IPS DF 6.9 (cell line): ENCODE results near the gene CCDC38.

Source experiments
- DNase-seq: peaks from one replicate; pipeline ENCODE4 v3.0.0-alpha.2; 2013; ENCODE audit warnings: low read depth, low spot score
- H3K27ac ChIP-seq: one replicate; pipeline ENCODE4 v1.5.1; 2013; ENCODE audit warnings: low read length, control low read depth
- H3K27me3 ChIP-seq: 2 replicates; pipeline ENCODE4 v1.6.1; 2013; ENCODE audit warnings: mild to moderate bottlenecking, low read length; ENCODE audit not compliant: control insufficient read depth, insufficient read depth
- H3K36me3 ChIP-seq: 2 replicates; pipeline ENCODE4 v1.6.1; 2013; ENCODE audit warnings: low read length; ENCODE audit not compliant: control insufficient read depth, insufficient read depth
- H3K4me1 ChIP-seq: 2 replicates; pipeline ENCODE4 v1.6.1; 2013; ENCODE audit warnings: low read length; ENCODE audit not compliant: control insufficient read depth, insufficient read depth
- H3K4me3 ChIP-seq: 2 replicates; pipeline ENCODE4 v1.5.1; 2013; ENCODE audit warnings: mild to moderate bottlenecking, low read length
- H3K9me3 ChIP-seq: 2 replicates; pipeline ENCODE4 v1.6.1; 2013; ENCODE audit warnings: low read length, inconsistent platforms; ENCODE audit not compliant: control insufficient read depth, insufficient read depth
- WGBS: extraction: QIAGEN DNeasy Blood & Tissue Kit; methylation state at CpG from one replicate; pipeline ENCODE4 v1.1.7; 2013; ENCODE audit warnings: mixed read lengths, missing lambda C conversion rate; ENCODE audit not compliant: insufficient read length, insufficient coverage; 5-methylcytosine and 5-hydroxymethylcytosine counted together

Gene CCDC38

DNA sequence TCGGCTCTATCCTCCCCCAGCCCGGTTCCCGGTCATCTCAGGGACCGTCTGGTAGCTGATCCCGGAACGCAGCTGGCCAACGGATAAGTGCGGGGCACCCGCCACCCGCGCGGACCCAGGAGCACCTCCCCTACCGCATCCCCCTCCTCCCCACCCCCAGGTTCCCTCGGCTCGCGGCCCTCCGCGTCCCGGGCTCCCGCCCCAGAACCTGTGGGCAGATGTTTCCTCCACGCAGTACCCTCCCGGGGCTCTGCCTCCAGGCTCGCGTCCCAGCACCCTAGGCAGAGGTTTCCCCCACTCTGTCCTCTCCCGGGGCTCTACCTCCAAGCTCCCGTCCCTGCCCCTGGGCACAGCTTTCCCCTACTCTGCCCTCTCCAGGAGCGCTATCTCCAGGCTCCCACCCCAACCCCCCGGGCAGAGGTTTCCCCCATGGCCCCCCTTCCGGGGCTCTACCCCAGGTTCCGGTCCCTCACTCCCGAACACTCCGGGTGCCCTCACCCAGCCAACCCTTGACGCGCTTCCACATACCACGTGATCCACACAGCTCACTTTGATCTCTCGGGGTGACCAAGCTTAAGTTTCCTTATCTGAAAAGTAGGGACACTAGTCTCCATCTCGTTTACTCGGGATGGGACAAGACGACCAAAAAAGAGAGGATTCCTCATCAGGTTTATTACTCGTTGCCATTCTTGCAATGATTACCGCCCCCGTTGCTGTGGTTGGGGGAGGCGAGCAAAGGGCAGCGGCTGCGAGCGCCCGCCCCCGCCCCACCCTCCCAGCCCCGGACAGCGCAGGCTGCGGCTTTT is at the start of gene CCDC38:
CCDC38 (minus strand) TSS at position 91 of the 806 bp plus-strand sequence. CDS start 6,105 bp downstream, outside the sequence.
- peaks cover 2% of the 10 kb centered on the region; the same call in 1 of the 2 replicates for H3K27me3 ChIP-seq
- DNase-seq = no peak
- no peak within 1 kb of the TSS for H3K27ac ChIP-seq
- no peaks in the 10 kb centered on the region for H3K4me1 ChIP-seq
- H3K9me3 ChIP-seq = no peaks in the 10 kb centered on the region
- H3K4me3 ChIP-seq = peak within 1 kb of the TSS; percentile 49
- WGBS = no CpG with 5 or more reads among the region's 51 CpGs
- H3K36me3 ChIP-seq = no peaks in the 10 kb centered on the region

DNA sequence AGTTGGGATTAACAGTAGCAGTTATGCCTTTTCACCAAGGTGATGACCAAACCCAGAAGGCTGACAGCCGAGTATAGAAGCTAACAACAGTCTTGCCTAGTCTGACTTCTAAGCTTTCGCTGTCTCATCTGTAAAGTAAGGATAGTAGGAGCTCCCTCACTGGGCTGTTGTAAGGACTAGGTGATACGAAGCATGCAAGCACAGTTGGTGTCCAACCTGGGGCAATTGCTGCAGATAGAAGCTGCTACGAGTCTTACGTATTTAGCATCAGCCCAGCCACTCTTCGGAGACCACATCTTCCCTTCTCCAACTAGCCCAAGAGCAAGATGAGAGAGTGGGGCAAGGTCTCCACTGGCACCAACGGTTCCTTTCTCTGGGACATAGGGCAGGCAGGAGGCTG is 47.7 kb upstream of the CCDC38 start:
- H3K9me3 ChIP-seq = no peaks in the 10 kb centered on the region
- no peak overlapping the region for H3K27ac ChIP-seq
- no peak overlapping the region for H3K4me3 ChIP-seq
- WGBS = no CpG with 5 or more reads among the region's 7 CpGs
- no peaks in the 10 kb centered on the region for H3K36me3 ChIP-seq
- no peak for DNase-seq
- no peaks in the 10 kb centered on the region for H3K27me3 ChIP-seq
- peaks cover 3% of the 10 kb centered on the region; the same call in 1 of the 2 replicates for H3K4me1 ChIP-seq

DNA sequence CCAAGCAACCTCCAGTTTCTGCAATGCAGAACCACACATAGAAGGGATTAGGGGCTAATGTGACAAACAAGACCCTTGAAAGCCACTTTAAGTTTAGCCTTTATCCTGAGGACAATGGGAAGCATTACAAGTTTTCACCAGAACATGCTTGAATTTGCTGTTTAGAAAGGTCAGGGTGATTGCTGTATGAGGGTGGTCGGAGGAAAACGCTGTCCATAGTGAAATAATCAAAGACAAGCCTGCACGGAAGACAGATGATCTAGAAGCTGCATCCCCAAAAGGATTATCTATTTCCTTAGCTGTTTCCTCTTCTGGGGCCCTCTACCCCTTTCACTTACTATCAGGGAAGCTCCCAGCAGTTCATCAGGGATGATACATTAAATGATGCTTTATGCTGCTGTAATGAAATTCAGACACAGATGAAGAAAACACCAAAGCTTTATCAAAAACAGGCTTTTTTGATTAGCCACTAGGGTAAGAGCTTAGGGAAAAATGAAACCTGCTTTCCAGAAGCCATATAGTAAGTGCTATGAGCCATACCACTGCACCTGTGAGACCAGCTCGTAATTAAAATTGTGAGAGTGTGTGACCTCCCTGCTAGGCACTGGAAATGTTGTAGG is 47.2 kb upstream of the CCDC38 start:
- no peak for DNase-seq
- H3K36me3 ChIP-seq = no peaks in the 10 kb centered on the region
- WGBS = no CpG with 5 or more reads among the region's 4 CpGs
- H3K4me3 ChIP-seq = no peak overlapping the region
- no peaks in the 10 kb centered on the region for H3K9me3 ChIP-seq
- peaks cover 3% of the 10 kb centered on the region; the same call in 1 of the 2 replicates for H3K4me1 ChIP-seq
- H3K27me3 ChIP-seq = no peaks in the 10 kb centered on the region
- H3K27ac ChIP-seq = no peak overlapping the region

DNA sequence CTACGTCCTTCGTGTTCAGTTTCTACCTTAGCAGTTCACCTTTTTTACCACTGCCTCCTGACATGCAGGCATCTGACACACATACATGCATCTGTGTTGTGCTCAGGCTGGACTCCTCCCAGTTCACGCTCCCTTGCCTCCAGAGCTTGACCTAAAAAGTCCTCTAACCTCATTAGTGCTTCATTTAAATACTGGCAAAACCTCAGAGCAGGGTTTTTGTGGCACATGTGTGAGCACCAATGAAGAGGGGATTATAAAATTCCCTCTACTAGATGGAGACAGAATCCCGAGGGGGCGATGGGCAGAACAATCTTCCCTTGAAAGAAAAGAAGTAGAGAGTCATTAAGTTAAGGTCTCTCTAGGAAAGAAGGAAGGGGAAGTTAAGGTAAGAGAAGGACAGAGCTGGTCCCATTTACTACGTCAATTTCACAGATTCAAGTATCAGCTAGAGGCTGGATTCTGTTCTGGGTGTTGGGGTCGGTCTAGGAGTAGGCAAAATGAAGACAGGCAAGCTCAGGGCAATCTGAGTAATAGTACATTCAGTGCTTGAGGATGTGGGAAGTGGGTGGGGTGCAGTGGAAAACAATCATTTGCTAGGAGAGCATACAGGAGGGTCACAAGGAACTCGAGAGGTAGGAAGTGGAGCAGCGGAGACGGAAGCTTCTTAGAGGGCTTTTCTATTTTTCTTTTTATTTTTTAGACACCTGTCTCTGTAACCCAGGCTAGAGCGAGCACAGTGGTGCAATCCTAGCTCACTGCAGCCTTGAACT is 46.3 kb upstream of the CCDC38 start:
- peaks cover 3% of the 10 kb centered on the region; the same call in 1 of the 2 replicates for H3K4me1 ChIP-seq
- H3K27me3 ChIP-seq = no peaks in the 10 kb centered on the region
- DNase-seq = no peak
- no peak overlapping the region for H3K27ac ChIP-seq
- H3K4me3 ChIP-seq = no peak overlapping the region
- no CpG with 5 or more reads among the region's 11 CpGs for WGBS
- H3K9me3 ChIP-seq = no peaks in the 10 kb centered on the region
- H3K36me3 ChIP-seq = no peaks in the 10 kb centered on the region

DNA sequence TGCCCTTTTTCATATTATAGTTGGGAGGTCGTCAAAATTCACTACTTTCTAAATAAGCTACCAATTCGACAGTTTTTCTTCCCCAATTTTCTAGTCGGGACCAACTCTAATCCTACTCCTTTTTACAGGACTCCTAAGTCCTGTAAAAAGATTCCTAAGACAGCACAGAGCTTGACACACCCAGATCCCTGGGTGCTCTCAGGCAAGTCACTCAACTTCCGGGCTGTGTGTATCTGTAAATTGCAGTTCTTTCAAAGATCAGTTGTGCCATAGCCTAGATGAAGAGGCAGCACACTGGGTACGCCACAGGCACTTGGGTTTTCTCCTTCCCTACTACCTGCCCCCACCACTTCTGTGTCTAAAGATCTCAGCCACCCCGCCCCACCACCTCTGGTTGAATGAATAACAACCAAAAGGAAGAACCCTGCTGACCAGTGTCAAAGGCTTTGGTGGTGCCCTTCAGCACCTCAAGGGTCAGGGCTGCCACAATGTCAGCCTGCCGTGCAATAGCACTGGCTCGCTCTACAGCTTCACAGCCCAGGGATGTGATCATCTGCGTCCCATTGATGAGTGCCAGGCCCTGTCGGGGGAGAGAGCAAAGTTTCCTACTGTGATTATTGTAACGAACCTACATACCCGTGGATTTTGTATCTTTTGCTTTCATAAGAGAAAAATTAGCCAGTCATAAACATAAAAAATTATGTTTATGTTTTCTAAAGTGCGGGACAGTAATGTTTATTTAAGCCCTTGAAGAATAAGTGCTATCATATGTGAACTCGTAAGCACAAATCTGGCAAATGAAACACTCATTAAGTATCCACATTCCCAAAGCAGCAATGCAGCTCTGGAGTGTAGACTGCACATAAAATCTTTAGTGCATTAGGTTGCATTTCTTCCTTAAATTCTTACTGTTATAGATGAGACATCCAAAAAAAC is 44.5 kb upstream of the CCDC38 start:
- DNase-seq = no peak
- no peak overlapping the region for H3K27ac ChIP-seq
- no peak overlapping the region for H3K4me3 ChIP-seq
- H3K36me3 ChIP-seq = no peaks in the 10 kb centered on the region
- no peaks in the 10 kb centered on the region for H3K9me3 ChIP-seq
- WGBS = no CpG with 5 or more reads among the region's 14 CpGs
- H3K4me1 ChIP-seq = peaks cover 3% of the 10 kb centered on the region; the same call in 1 of the 2 replicates
- no peaks in the 10 kb centered on the region for H3K27me3 ChIP-seq

DNA sequence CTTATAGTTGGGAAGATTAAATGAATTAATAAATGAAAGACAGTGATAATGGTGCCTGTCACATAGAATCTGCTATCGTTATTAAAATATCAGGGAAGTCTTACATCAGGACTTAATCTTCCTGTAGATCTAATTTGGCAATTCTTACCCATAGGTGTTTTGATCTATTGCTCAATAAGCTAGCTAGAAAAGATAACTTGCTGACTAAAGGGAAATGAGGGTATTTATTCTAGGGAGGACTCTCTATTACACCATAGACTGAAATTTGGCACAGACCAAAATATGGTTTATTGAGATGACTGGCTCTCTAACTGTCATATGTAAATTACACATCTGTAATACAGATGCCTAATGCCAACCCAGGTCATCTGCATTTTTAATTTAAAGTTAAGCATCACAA is 42.3 kb upstream of the CCDC38 start:
- Histone ChIP-seq H3K4me1 (0 out of 2 replicates have a peak, but pooled peaks cover 1% of the 10 kb centered on the region), H3K4me3 (no peak overlapping the region), H3K9me3 (no peaks in the 10 kb centered on the region), H3K36me3 (no peaks in the 10 kb centered on the region), H3K27ac (no peak overlapping the region), H3K27me3 (no peaks in the 10 kb centered on the region)
- no peak for DNase-seq
- no CpG with 5 or more reads among the region's 1 CpG for whole genome bisulfite sequencing

DNA sequence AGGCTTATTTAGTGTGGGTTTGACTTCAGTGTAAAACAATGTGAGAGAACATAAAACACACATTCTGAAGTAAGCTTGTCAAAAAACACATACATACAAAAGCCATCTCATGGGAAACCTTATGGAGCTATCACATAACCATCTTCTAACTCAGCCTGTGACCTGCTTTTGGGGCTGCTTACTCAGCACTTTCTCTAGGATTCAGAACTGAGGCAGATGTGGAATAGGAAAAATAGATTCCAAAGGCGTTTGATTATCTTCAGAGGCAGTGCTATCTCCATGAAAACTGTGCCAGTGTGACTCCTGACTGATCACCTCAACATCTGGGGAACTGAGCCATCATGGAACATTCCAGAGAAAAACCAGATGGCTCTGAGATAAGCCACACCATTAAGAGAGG is 40.2 kb upstream of the CCDC38 start:
- Histone ChIP-seq H3K27ac (no peak overlapping the region), H3K9me3 (no peaks in the 10 kb centered on the region), H3K36me3 (no peaks in the 10 kb centered on the region), H3K4me3 (no peak overlapping the region), H3K27me3 (no peaks in the 10 kb centered on the region), H3K4me1 (0 out of 2 replicates have a peak, but pooled peaks cover 1% of the 10 kb centered on the region)
- no CpG with 5 or more reads among the region's 1 CpG for WGBS
- no peak for DNase-seq

DNA sequence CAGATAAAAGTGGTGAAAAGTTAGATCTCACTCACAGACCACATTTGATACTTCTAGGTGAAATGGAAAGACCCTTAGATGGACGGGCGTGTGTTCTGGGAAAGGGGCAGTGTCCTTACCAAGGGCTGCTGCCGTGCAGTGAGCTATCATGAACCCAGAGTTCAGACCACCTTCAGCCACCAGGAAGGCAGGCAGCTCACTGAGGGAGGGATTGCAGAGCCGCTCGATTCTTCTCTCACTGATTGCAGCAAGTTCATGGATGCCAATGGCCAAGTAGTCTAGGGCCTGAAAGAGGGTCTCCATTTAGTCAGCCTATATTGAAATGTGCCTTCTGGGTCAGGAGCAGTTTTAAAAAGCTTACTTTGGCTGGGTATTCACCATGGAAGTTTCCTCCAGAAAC is 38.0 kb upstream of the CCDC38 start:
- Histone ChIP-seq H3K4me1 (0 out of 2 replicates have a peak, but pooled peaks cover 1% of the 10 kb centered on the region), H3K36me3 (no peaks in the 10 kb centered on the region), H3K9me3 (no peaks in the 10 kb centered on the region), H3K27me3 (no peaks in the 10 kb centered on the region), H3K4me3 (no peak overlapping the region), H3K27ac (no peak overlapping the region)
- DNase-seq = no peak
- WGBS = no CpG with 5 or more reads among the region's 5 CpGs

DNA sequence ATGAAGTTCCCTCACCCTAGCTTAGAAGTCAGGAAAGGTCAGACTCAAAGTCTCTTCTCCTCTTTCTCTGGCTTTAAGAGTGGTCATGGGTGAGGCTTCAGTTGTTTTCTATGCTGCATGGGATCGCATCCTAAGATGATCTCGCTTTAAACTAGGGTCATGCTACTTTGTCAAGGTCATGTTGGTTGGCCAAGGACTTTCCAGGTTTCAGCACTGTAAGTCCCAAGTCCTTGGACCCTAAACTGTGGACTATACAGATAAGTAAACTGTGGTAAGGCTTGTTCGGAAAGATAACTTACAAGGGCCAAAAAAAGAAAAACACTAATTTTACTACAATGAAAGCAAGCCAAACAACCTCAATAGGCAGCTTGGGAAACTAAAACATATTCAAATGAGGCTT is 36.4 kb upstream of the CCDC38 start:
- H3K27ac ChIP-seq = no peak overlapping the region
- no peaks in the 10 kb centered on the region for H3K36me3 ChIP-seq
- H3K27me3 ChIP-seq = no peaks in the 10 kb centered on the region
- no peak overlapping the region for H3K4me3 ChIP-seq
- 0 out of 2 replicates have a peak, but pooled peaks cover 1% of the 10 kb centered on the region for H3K4me1 ChIP-seq
- DNase-seq = no peak
- no CpG with 5 or more reads among the region's 3 CpGs for WGBS
- H3K9me3 ChIP-seq = no peaks in the 10 kb centered on the region
